Measurements from ENCODE around the gene CLSTN1.
"Not testable (repeated sequence)": the region's sequence is repeated elsewhere in the genome, so short reads cannot be mapped to it uniquely, and the experiment has no call there.

The CLSTN1 gene

GRCh38 chr1:9760824-9761223 is 62.9 kb downstream of the CLSTN1 start:
- no peak for DNase-seq

- DNase-seq = no peak
Measured at GRCh38 chr1:9759939-9760338, 63.8 kb downstream of the CLSTN1 start.

GRCh38 chr1:9758559-9759121 is 65.1 kb downstream of the CLSTN1 start:
- DNase-seq = no peak

- DNase-seq = no peak
Measured at GRCh38 chr1:9755441-9755995, 68.2 kb downstream of the CLSTN1 start.

- DNase-seq = no peak
Measured at GRCh38 chr1:9753121-9753531, 70.6 kb downstream of the CLSTN1 start.

GRCh38 chr1:9751971-9752370 is 71.8 kb downstream of the CLSTN1 start:
- DNase-seq = no peak

GRCh38 chr1:9749361-9749760 is 74.4 kb downstream of the CLSTN1 start:
- no peak for DNase-seq

- DNase-seq = not testable (repeated sequence)
Measured at GRCh38 chr1:9748391-9748790, 75.4 kb downstream of the CLSTN1 start.

GRCh38 chr1:9746651-9747050 is 77.1 kb downstream of the CLSTN1 start:
- DNase-seq = no peak

GRCh38 chr1:9746211-9746610 is 77.6 kb downstream of the CLSTN1 start:
- no peak for DNase-seq

- no peak for DNase-seq
Measured at GRCh38 chr1:9744106-9744799, 79.5 kb downstream of the CLSTN1 start.

GRCh38 chr1:9737671-9738070 is 86.1 kb downstream of the CLSTN1 start:
- DNase-seq = no peak

- DNase-seq = no peak
Measured at GRCh38 chr1:9737057-9737456, 86.7 kb downstream of the CLSTN1 start.

- no peak for DNase-seq
Measured at GRCh38 chr1:9736241-9736640, 87.5 kb downstream of the CLSTN1 start.

- DNase-seq = no peak
Measured at GRCh38 chr1:9735800-9736199, 88.0 kb downstream of the CLSTN1 start.

GRCh38 chr1:9733160-9733789 is 90.5 kb downstream of the CLSTN1 start:
- no peak for DNase-seq

GRCh38 chr1:9732123-9732971 is 91.4 kb downstream of the CLSTN1 start:
- DNase-seq = no peak

- no peak for DNase-seq
Measured at GRCh38 chr1:9731561-9731960, 92.2 kb downstream of the CLSTN1 start.

GRCh38 chr1:9731051-9731537 is 92.7 kb downstream of the CLSTN1 start:
- no peak for DNase-seq

GRCh38 chr1:9730096-9730901 is 93.5 kb downstream of the CLSTN1 start:
- DNase-seq = no peak

- DNase-seq = no peak
Measured at GRCh38 chr1:9729523-9729922, 94.2 kb downstream of the CLSTN1 start.
